Activated effector memory CD4-positive, alpha-beta T cell treated with Interleukin-2 at 50 U/mL for 16 hours (primary cell): ENCODE data around the gene RCOR2.

Source experiments
- DNase-seq: peaks from one replicate; pipeline ENCODE4 v3.0.0-alpha.2; 2020

RCOR2 gene

DNA sequence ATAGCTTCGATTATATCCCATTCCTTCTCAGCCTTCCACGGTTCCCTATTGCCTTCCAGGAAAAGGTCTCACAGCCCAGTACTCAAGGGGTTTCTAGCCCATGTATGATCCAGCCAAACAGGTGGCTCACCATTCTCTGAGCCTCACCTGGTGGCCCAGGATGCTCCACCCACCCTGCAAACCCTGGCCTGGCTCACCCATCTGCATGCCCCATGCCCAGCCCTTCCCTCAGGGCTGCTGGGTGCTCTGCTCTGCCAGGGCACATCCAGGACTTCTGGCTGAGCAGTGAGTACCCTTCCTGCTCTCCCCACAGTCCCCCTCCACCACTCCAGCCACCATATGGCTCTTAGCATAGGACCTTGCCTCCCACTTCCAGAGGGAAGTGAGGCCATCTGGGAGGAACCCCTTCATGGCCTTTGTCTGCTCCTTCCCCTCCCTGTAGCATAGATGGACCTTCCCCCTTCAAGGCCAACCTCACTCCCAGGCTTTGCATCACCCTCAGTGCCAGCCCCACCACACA, 5.8 kb upstream of the RCOR2 start:
- DNase-seq = no peak

DNA sequence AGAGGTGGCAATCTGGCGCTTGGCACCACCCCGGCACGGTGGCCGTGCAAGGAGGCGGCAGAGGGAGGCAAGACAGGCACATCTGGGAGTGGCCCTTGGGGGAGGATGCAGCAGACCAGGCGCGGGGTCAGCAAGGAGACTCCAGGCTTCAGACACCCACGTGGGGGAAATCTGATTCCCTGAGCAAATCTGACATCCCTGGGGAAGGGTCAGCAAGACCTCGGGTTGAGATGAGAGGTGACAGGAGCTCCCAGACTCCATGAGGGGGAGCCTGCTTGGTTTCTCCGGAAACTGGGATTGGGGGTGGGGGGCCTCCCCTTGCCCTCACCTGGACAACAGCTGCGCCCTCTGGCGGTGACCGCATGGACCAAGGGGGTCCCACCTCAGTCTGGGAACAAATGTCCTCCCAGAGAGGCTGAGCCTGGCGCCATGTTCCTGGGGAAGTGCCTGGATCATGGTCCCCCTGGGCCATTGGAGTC, 4.0 kb upstream of the RCOR2 start:
- DNase-seq = no peak

DNA sequence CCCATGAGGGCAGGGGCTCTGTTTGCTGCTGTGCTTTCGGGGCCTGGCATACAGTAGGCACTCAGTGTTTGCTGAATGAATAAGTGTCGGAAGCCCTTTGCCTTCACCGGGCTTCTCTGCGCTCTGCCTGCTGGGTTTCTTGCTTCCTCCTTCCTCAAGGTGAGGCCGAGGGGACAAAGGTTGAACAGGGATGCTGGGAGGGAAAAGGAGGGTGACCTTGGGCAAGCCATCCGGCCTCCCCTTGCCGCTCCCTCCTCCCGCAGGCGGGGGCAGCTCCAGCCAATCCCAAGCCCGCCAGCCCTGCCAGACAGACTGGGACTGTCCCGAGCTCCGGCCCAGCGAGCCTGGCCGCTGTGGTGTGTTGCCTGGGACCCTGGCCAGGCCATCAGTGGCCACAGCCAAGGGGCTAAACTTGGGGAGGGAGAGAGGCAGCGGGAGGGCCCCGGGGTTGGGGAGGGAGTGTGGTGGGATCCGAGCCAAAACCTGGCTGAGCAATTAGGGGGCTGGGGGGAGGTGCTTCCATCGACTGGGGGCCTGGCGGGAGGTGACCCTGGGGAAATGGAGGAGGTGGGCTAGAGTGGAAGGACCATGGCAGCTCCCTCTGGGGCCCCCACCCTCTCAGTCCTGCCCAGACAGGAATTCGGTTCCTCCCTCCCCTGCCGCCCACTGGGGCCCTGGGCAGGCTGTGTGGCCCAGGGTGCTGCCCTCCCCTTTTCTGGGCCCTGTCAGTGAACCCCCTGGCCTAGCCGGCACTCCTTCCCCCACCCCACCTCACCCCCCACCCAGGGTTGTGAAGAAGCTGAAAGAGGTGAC, 3.4 kb upstream of the RCOR2 start:
- DNase-seq = no peak

DNA sequence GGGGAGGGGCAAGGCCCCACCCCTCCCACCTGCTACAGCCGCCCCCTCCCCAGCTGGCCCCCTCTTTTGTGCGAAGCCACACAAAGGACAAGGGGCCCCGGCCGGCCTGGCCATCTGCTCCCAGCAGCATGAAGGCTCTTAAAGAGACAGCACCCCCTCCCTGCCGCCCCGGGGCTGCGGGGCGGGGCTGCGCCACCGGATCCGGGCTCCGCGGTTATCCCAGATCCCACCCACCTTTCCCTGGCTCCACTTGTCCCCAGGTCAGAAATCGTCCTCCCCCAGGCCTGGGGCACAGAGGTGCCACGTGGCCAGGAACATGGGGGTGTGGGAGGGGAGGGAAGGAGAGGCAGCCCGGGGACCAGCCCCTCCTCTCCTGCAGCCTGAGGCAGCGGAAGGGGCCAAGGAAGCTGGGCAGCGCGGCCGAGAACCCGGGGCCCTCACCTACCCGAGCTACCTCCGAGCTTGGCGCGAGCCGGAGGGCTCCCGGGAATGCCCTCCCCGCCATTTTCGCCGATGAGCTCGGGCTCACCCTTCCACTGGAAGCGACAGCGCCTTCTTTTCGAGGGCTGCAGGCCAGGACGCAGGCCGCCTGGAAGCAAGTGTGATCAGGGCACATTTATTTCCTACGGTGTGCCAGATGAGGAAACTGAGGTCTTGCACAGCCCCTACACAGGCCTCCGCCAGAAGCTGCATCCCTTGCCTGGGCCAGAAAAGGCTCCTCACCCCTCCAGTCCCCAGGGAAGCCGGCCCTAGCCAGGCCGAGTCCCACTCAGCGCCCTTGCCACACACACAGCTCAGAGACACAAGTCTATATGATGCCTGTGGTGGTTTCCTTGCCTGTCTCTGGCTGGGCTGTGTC, 2.5 kb upstream of the RCOR2 start:
- no peak for DNase-seq

DNA sequence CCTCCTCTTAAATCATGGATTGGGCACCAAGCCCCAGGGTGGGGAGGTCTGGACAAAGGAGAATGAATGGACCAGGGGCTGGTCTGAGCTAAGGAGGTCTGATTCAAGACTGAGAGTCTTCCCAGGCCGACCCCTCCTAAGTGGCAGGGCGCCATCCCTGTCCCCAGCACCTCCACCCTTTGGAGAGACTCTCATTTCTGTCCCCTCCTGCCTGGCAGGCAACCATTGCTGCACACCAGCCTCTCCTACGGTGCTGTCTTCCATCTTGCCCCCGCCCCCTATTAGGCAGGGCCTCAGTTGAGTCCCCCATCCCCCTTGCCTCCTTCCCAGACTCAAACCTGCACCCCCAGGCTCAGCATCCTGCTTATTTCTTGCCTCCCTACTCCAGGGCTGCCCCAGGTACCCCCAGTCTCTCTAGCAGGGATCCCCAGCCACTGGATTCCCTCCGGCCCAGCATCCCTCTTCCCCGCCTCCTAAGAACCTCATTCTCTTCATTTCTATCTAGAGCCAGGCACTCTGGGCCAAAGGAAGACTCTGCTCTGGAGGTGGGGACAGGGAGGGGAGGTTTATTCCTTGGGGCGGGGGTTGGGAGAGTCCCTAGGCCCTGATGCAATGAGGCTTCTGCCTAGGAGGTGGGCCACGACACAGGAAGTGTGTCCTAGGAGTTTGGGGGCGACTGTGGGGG, 1.7 kb upstream of the RCOR2 start:
- no peak for DNase-seq

DNA sequence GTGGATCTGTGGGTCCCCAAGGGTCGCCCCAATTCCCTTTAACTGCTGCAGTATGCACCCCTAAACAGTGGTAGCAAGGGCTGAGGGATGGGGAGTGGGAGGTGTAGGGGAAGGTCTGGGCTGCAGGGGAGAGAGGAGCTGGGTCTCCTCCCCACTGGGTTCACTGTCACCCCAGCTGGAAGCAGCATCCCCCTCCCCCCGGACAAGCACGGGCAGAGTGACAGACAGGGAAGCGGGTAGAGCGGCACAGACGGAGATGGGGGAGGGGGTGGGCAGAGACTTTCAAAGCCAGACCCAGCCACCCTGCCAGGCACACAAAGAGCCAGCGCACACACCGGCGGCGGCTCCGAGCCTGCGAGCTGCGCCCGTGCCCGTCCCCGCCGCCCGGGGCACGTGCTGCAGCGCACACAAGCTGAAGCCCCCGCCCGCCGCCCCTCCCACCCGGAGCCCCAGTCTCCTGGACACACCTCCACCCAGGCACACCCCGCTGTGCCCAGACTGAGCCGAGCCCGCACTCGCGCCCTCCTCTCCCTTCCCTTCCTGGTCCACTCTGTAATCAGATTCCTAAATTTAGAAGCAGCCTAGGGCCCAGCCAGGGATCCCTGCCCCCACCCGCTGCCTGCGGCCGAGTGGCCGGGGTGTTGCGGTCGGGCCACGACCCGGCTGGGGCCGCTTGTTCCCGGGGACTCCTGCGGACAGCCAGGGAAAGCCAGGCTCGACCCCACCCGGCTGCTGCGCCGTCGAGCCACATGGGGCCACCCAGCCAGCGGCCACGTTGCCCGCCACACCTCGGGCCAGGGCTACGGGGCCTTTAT, 935 bp upstream of the RCOR2 start:
- peak; percentile 28 for DNase-seq

DNA sequence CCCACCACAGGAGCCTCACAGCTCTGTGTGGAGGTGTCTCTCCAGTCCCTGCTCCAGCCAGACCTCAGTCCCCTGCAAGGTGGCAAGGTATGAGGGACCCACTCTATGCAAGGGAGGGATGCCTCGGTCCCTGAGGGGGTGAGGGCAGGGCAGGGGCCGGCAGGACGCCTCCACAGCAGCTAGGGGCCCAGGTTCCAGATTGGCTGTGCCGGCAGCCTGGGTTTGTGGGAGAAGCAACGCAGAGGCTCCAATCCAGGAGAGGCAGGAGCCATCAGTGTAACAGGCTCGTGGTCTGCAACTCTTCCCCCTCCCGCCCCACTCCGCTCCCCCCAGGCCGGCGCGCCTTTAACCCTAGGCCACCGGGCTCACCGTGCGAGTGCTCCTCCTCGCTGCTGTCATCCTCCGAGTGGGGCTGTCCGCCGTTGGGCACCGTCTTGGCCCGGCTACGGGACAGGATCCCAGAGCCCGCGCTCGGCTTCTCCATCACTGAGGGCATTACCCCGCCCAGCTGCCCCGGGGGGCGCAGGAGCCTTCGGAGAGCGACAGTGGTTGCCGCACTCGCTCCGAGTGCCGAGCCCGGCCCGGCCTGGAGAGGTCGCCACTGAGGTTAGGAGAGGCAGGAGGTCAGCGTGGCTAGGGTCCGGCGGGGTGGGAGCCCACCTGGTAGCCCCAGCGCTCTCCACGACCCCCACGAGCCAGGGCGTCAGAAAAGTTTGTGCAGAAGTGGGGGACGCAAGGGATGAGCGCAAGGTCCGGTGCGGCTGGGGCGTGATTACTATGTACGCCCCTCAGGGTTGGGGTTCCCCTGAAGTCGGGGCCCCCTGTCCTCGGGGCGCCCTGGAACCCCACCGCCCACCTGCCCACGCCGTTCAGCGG, 765 bp downstream of the RCOR2 start:
- DNase-seq = no peak

DNA sequence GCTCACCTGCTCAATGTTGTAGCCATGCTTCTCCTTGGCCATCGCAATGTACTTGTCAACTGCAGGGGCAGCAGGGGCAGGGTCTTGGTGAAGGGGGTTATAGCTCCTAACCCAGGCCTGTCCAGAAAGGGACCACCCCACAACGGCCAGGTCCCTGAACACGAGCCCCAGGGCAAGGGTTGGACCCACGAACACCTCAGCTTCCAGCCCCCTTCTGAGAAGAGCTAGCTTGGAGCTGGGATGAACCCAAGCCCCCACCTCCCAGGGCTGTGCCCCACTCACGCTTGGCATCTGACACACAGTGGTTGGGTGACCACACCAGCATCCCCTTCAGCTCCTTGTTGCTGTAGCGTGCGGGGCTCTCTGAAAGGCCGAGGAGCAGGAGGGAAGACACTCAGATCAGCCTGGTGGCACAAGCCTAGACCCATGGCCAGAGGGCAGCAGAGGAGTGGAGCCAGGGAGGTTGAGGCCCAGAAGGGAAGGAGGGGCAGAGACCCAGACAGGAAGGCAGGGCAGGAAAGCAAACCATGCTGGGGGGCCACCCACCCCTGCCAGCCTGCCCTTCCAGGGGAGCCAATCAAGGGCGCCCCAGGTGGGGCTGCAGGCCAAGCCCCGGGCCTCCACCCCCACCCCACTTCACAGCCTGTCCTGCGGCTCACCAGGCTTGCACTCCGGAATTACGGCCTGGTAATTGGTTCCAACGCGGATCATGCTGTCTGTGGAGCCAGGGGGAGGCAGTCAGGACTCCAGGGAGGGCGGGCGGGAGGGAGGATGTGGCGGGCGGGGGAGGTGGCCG, 1.9 kb downstream of the RCOR2 start:
- DNase-seq = no peak

DNA sequence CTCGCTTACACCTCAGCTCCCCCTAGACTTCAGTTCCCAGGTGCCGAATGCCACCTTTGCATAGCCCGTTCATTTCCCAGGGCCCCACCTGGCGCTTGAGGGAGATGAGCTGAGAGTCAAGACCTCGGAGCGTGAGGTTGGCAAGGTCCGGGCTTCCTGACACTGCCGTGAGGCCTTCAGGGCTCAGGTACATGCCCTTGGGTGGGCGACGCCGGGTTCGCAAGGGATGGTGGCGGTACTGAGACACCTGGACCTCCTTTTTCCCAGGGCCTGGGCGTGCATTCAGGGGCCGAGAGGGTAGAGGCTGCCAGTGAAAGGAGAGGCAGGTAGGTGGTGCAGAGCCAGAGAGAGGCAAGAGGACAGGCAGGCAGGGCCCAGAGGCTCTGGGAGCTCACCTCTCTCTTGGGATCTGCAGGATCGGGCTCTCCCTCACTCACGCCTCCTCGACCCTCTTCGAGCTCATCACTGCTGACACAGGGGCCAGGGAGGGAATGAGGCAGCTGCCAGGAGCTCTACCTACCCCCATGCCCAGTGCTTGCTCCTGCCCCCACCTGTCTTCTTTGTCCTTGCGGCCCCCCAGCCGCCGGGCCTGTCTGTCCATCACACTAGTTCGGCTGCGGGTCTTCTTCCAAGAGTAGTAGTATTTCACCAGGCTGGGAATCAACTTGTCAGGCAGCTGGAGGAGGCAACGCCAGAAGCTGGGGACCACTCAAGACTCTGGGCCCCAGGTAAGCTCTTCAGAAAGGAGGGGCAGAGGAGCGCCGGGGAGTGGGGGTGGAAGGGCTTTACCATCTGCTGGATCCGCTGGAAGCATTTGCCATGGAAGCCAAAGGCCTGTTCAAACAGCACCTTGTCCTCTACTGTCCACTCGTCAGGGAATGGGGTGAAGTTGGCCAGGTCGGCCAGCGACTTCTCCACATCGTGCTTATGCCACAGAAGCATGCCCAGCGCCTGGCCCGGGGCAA, 2.8 kb downstream of the RCOR2 start:
- DNase-seq = no peak

DNA sequence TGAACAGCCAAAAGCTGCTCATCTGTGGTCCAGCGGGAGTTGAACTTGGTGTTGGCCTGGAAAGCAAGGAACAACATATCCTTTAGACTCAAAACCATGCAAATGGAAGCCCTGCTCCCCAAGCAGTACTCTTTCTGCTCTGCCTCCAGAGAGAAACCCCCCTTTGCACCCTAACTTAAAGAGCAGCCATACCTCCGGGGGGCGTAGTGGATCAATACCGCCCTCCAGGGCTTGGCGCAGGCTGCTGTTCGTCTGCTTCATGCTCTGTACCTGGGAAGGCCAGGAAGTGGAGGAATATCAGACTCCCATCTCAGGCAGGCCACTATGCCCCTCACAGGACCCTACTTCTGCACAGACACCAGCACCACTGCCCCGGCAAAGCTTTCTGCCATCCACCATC, 4.3 kb downstream of the RCOR2 start:
- DNase-seq = no peak

DNA sequence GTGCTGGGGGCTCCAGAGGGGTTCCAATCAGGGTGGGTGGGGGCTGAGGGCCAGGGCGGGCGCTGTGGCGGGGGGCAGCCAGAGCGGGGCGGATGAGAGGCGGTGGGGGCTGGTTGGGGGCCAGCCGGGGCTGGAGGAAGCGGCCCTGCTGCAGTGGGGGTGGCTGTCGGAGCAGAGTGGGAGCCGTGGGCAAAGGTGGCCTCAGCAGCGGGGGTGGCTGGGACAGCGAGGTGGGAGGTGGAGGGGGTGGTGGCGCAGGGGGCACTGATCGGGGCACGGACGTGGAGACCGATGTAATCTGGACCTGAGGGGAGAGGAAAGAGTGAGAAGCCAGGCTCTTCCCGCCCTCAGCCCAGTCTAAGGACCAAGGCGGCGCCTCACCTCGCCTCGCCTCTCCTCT, 5.1 kb downstream of the RCOR2 start:
- DNase-seq = no peak

DNA sequence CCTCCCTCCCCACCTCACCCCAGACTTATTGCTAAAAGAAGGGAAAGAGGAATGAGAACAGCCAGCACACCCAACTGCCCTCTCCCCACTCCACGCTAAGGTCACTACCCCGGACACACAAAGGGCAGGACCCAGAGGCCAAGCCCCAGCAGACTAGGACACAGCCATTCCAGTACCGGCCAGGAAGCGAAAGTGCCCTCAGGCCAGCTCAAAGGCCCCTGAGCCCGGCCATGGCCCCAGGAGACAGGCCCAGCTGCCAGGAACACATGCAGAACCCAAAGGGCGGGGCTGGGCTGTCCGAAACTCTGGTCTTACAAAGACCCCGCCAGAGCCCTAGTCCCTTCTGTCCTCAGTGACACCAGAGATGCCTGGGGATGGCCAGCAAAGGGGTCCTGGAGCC, 5.5 kb downstream of the RCOR2 start:
- no peak for DNase-seq

DNA sequence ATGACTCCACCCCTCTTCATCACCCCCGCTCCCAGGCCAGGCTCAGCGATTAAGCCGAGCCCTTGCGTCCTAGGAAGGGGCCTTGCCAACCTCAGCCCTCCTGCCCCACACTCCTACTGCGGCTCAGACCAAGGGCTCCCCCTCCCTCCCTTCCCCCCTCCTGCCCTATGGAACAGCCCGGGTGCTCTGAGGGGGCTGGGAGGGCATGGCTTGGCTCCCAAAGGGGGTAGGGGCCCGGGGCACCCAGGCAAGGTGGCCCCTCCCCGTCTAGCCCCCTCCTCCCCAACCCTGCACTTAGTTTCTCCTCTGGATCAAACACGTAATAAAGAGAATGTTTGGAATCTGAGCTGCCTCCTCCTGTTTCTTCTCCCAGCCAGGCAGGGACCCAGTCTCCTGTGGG, 6.3 kb downstream of the RCOR2 start:
- no peak for DNase-seq

DNA sequence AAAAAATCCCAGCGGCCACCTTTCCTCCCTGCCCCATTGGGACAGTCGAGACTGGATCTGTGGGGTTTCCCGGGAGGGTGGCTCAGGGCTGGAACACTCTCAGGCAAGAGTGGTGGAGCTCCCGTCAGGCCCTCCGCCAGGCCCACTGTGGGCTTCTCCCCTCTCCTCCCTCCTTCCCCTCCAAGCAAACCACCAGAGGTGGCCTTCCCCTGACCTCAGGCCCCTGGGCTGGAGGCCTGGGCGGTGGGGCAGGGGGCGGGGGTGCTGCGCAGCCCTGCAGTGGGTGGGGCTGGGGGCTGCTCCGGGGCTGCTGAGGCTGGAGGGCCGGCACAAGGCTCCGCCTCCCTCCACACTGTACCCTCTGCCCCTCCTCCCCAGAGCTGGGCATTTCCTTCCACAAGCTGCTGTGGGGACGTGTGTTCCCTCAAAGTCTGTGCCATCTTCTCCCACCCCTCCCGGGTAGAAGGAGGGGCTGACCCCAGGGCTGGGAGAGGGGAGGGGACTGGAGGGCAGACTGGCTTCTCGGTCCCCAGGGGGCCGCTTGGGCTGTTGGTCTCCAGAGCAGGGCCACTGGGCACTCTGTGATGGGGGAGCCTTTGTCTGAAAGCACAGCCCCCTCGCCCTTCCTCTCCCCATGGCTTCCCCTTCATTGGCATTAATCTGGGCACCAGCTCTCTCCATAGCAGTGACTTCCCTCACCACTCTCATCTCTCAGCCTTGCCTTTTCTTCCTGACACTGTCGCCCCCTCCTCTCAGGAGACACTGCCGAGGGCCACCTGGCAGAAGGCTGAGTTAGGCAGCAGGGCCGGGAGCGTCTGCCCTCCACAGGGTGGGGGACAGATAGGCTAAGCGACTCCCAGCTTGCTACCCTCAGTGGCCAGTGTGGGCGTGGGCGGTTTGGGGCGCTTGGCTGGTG, 7.1 kb downstream of the RCOR2 start:
- no peak for DNase-seq

DNA sequence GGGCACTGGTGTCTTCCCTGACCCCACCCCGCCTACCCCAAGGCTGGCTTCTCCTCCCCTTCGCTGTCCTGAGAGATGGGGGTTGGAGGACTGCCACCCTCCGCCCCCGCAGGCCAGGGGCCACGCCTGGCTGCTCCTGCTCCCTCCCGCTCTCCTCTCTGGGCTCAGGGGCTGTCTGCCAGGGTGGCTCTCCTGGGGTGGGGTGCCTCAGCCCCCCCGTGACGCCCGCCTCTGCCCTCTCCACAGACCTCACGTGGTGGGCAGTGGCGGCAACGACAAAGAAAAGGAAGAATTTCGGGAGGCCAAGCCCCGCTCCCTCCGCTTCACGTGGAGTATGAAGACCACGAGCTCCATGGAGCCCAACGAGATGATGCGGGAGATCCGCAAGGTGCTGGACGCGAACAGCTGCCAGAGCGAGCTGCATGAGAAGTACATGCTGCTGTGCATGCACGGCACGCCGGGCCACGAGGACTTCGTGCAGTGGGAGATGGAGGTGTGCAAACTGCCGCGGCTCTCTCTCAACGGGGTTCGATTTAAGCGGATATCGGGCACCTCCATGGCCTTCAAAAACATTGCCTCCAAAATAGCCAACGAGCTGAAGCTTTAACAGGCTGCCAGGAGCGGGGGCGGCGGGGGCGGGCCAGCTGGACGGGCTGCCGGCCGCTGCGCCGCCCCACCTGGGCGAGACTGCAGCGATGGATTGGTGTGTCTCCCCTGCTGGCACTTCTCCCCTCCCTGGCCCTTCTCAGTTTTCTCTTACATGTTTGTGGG, 8.1 kb downstream of the RCOR2 start:
- DNase-seq = no peak

DNA sequence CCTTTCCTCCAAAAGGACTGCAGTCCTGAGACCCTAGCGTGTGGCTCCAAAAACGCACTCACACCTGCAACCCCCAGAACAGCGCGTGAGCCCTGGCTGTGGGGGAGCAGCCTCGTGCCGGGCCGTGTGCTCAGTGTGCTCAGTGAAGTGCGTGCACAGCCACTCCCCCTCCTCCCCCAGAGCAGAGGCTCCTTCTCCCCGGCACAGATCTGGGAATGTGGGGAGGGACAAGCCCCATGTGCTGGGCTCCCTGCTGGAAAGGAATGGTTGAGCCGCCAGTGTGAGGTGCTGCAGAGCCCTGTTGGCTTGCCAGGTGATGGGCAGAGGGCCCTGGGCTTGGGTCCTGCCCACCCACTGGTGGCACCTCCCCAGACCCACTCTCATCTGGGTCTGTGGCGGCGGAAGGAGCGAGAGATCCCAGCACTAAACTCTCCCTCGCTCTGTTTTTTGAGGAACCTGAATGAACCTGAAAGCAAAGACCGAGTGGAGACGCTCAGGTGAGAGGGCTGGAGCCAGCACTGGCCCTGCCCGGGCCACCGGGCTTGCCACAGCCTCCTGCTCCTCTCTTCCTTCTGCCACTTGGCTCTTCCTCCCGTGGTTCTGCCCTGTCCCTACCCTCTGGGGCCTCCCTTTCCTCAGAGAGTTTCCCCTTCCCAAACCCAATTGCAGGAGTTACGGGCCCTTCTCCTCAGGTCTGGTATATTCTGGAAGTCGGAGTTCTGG, 9.0 kb downstream of the RCOR2 start:
- no peak for DNase-seq

DNA sequence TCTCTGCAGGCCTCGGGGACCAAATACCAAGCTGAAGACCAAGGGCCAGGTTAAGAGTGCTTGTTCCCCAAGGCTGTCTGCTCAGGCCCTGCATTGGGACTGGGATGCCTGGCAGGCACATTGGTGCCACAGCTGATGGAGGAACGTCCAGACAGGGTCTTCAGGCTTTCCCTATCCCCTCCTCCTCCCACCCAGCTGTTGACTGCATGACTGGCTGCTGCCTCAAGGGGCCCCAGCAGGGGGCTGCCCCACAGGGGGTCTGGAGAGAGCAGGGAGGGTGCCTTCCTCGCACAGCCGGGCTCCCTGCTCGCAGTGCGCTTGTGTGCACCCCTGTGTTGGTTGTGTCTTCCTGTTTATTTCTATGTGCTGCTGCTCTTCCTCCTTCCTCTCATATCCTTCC, 9.9 kb downstream of the RCOR2 start:
- no peak for DNase-seq
